H1 (cell line): ENCODE results near the gene COX18. TPM values are rescaled to one million over a fixed set of nuclear protein-coding genes. Genes with fewer than 3 reads are reported as not detected.

Source experiments
- CTCF ChIA-PET: fragments of 300-600 bp; sonication (Branson Sonifier 250); formaldehyde crosslinking; loops from one replicate; lab custom pipeline; 2021; ENCODE audit not compliant: partially characterized antibody; lab: Charles Lee
- POLR2A ChIA-PET: fragments of 300-600 bp; sonication (Branson Sonifier 250); formaldehyde crosslinking; loops from one replicate; lab custom pipeline; 2021; ENCODE audit warnings: inconsistent platforms; ENCODE audit not compliant: partially characterized antibody; lab: Charles Lee
- DNase-seq, 2 experiments: peaks; one replicate each; pipeline versions ENCODE4 v3.0.0 to v3.0.0-alpha.2; 2010 to 2022; ENCODE audit warnings: low spot score in 2 of 2, low read depth in 1 of 2, mixed read lengths in 1 of 2
- FAIRE-seq: peaks from 2 replicates; lab custom pipeline; 2011; peaks lifted over from hg19 to GRCh38; lab: Jason Lieb, UNC
- H2AFZ ChIP-seq: 2 replicates; pipeline ENCODE4 v1.8.1; 2012; ENCODE audit warnings: low read length, inconsistent platforms
- H2AK5ac ChIP-seq: 2 replicates; pipeline ENCODE4 v1.6.1; 2013; ENCODE audit warnings: low read depth, low read length
- H2BK120ac ChIP-seq: replicated peaks from 2 replicates; pipeline ENCODE3; 2013; ENCODE audit warnings: low read depth, low read length, inconsistent platforms
- H2BK12ac ChIP-seq: 2 replicates; pipeline ENCODE4 v1.6.1; 2013; ENCODE audit warnings: low read depth, low read length
- H2BK15ac ChIP-seq: 2 replicates; pipeline ENCODE4 v1.6.1; 2013; ENCODE audit warnings: low read length
- H2BK20ac ChIP-seq: 2 replicates; pipeline ENCODE4 v1.6.1; 2013; ENCODE audit warnings: low read length
- H2BK5ac ChIP-seq: 2 replicates; pipeline ENCODE4 v1.6.1; 2013; ENCODE audit warnings: low read depth, low read length
- H3K14ac ChIP-seq: 2 replicates; pipeline ENCODE4 v1.6.1; 2013; ENCODE audit warnings: inconsistent platforms; ENCODE audit not compliant: insufficient read length
- H3K18ac ChIP-seq: 2 replicates; pipeline ENCODE4 v1.6.1; 2013; ENCODE audit warnings: low read length; ENCODE audit errors: extremely low read depth
- H3K23ac ChIP-seq: 2 replicates; pipeline ENCODE4 v1.6.1; 2013; ENCODE audit warnings: inconsistent platforms; ENCODE audit not compliant: insufficient read length
- H3K23me2 ChIP-seq: 2 replicates; pipeline ENCODE4 v1.6.1; 2013; ENCODE audit warnings: low read depth, low read length
- H3K27ac ChIP-seq: 2 replicates; pipeline ENCODE4 v1.6.1; 2011; ENCODE audit warnings: low read depth, low read length, inconsistent platforms
- H3K27me3 ChIP-seq, 4 experiments: replicated peaks in 1 of 4; 1 replicate in 1 of 4; 2 replicates in 3 of 4; pipeline versions ENCODE4 v1.6.1 to v1.8.1; 2011 to 2013; ENCODE audit warnings: low read length in 3 of 4, mild to moderate bottlenecking in 3 of 4, inconsistent platforms in 2 of 4, mixed read lengths in 2 of 4, moderate library complexity in 1 of 4; ENCODE audit not compliant: control insufficient read depth in 3 of 4, insufficient read depth in 3 of 4; ENCODE audit errors: extremely low read depth in 1 of 4
- H3K36me3 ChIP-seq, 4 experiments: 2 replicates each; pipeline versions ENCODE4 v1.6.1 to v1.8.1; 2011 to 2013; ENCODE audit warnings: mild to moderate bottlenecking in 4 of 4, low read length in 3 of 4, moderate library complexity in 2 of 4, control low read depth in 1 of 4, inconsistent platforms in 1 of 4; ENCODE audit not compliant: insufficient read depth in 4 of 4, control insufficient read depth in 2 of 4
- H3K4ac ChIP-seq: replicated peaks from 2 replicates; pipeline ENCODE3; 2013; ENCODE audit warnings: low read length, low read depth, mixed read lengths, inconsistent platforms; ENCODE audit not compliant: insufficient read length
- H3K4me1 ChIP-seq, 4 experiments: replicated peaks in 1 of 4; 1 replicate in 1 of 4; 2 replicates in 3 of 4; pipeline versions ENCODE4 v1.6.1 to v1.8.1; 2011 to 2013; ENCODE audit warnings: low read length in 3 of 4, inconsistent platforms in 2 of 4, mixed read lengths in 1 of 4; ENCODE audit not compliant: insufficient read depth in 4 of 4, control insufficient read depth in 3 of 4
- H3K4me2 ChIP-seq, 2 experiments: 2 replicates each; pipeline versions ENCODE4 v1.6.1 to v1.8.1; 2011 to 2013; ENCODE audit warnings: low read depth in 2 of 2, low read length in 2 of 2, control low read depth in 1 of 2, inconsistent platforms in 1 of 2, mild to moderate bottlenecking in 1 of 2; ENCODE audit not compliant: insufficient read depth in 1 of 2
- H3K4me3 ChIP-seq, 4 experiments: fragments of 200-600, 300-600 bp in 1 of 4; sonication (generic), shearing (Covaris generic), sonication (Bioruptor Twin) in 1 of 4; 2 replicates each; pipeline versions ENCODE4 v1.5.1 to v1.8.1; 2011 to 2016; ENCODE audit warnings: low read length in 4 of 4, low read depth in 3 of 4, control low read depth in 2 of 4, inconsistent platforms in 2 of 4, mild to moderate bottlenecking in 2 of 4, mixed read lengths in 1 of 4, moderate library complexity in 1 of 4; ENCODE audit not compliant: insufficient read depth in 2 of 4; ENCODE audit errors: extremely low read depth in 1 of 4
- H3K56ac ChIP-seq: replicated peaks from 2 replicates; pipeline ENCODE3; 2013; ENCODE audit warnings: low read depth, mild to moderate bottlenecking, mixed read lengths, low read length, inconsistent platforms; ENCODE audit not compliant: insufficient read length
- H3K79me1 ChIP-seq: 2 replicates; pipeline ENCODE4 v1.6.1; 2013; ENCODE audit warnings: low read depth, low read length, control low read depth
- H3K79me2 ChIP-seq, 2 experiments: 2 replicates each; pipeline versions ENCODE4 v1.6.1 to v1.8.1; 2012 to 2013; ENCODE audit warnings: low read length in 2 of 2, mild to moderate bottlenecking in 2 of 2, inconsistent platforms in 1 of 2; ENCODE audit not compliant: insufficient read depth in 2 of 2, control insufficient read depth in 1 of 2
- H3K9ac ChIP-seq, 4 experiments: replicated peaks in 1 of 4; 1 replicate in 1 of 4; 2 replicates in 3 of 4; pipeline versions ENCODE4 v1.6.1 to v1.8.1; 2011 to 2013; ENCODE audit warnings: low read depth in 3 of 4, low read length in 3 of 4, control low read depth in 2 of 4, mild to moderate bottlenecking in 2 of 4, moderate library complexity in 2 of 4, inconsistent platforms in 1 of 4; ENCODE audit errors: extremely low read depth in 1 of 4
- H3K9me3 ChIP-seq, 2 experiments: 2 replicates each; pipeline versions ENCODE4 v1.6.1 to v1.8.1; 2012 to 2013; ENCODE audit warnings: mild to moderate bottlenecking in 2 of 2, moderate library complexity in 2 of 2, control low read depth in 1 of 2, inconsistent platforms in 1 of 2, low read depth in 1 of 2, low read length in 1 of 2, mixed read lengths in 1 of 2; ENCODE audit not compliant: insufficient read depth in 2 of 2
- H4K20me1 ChIP-seq, 2 experiments: replicated peaks in 1 of 2; 2 replicates each; pipeline versions ENCODE3 to v1.8.1; 2011 to 2013; ENCODE audit warnings: inconsistent platforms in 2 of 2, low read length in 2 of 2, mild to moderate bottlenecking in 1 of 2; ENCODE audit not compliant: insufficient read depth in 2 of 2, control insufficient read depth in 1 of 2
- H4K5ac ChIP-seq: 2 replicates; pipeline ENCODE4 v1.6.1; 2013; ENCODE audit warnings: low read length, low read depth, mixed read lengths, inconsistent platforms; ENCODE audit not compliant: insufficient read length
- H4K8ac ChIP-seq: 2 replicates; pipeline ENCODE4 v1.8.0; 2013; ENCODE audit warnings: mild to moderate bottlenecking, moderate library complexity, low read length, inconsistent platforms; ENCODE audit not compliant: insufficient read depth; ENCODE audit errors: extremely low read depth
- H4K91ac ChIP-seq: replicated peaks from 2 replicates; pipeline ENCODE3; 2013; ENCODE audit warnings: low read length, mixed read lengths, inconsistent platforms; ENCODE audit not compliant: insufficient read length
- RAD21 ChIP-seq, 2 experiments: IDR thresholded peaks in 1 of 2; conservative IDR thresholded peaks in 1 of 2; 2 replicates each; pipeline ENCODE4 v1.6.1; 2011; ENCODE audit warnings: low read depth in 2 of 2, low read length in 2 of 2, improper control_type of control experiment in 1 of 2, inconsistent platforms in 1 of 2, mild to moderate bottlenecking in 1 of 2, moderate library complexity in 1 of 2
- WGBS, 2 experiments: shearing (Covaris generic) in 1 of 2; methylation state at CpG; one replicate each; pipeline versions ENCODE4 v1.1.6 to v1.1.7; 2013 to 2015; ENCODE audit warnings: low lambda C conversion rate in 2 of 2, mixed read lengths in 2 of 2, inconsistent platforms in 1 of 2, low coverage in 1 of 2, missing lambda C conversion rate in 1 of 2; ENCODE audit not compliant: insufficient replicate concordance in 2 of 2, insufficient coverage in 1 of 2, insufficient read length in 1 of 2; ENCODE audit errors: extremely low coverage in 1 of 2, missing lambda C conversion rate in 1 of 2; 5-methylcytosine and 5-hydroxymethylcytosine counted together
- polyA plus RNA-seq, 7 experiments: library from polyadenylated mRNA; depleted of rRNA in 3 of 7; stranded (reverse) in 5 of 7; unstranded in 2 of 7; fragments of >200 nt in 5 of 7; fragments of 200-250 nt in 2 of 7; gene quantifications; 1 replicate in 5 of 7; 2 replicates in 1 of 7; 4 replicates in 1 of 7; pipeline versions ENCODE4 v1.2.1 to v1.2.3, GENCODE V29; 2011 to 2013; ENCODE audit warnings: missing spikeins in 2 of 7, mixed read lengths in 2 of 7
- total RNA-seq: library from RNA; stranded (reverse); fragmentation: NEBNext Ultra II Directional; extraction: Animal tissue kit (Norgen Biotek cat#: 25700); gene quantifications from 2 replicates; pipeline ENCODE4 v1.2.1, GENCODE V29; 2021

COX18 gene
- total and polyA plus RNA-seq, 2 of the 8 experiments (the other 6 are each of a cell fraction or from before 2014, with no cell fraction given): 23.0 to 23.7 TPM

DNA sequence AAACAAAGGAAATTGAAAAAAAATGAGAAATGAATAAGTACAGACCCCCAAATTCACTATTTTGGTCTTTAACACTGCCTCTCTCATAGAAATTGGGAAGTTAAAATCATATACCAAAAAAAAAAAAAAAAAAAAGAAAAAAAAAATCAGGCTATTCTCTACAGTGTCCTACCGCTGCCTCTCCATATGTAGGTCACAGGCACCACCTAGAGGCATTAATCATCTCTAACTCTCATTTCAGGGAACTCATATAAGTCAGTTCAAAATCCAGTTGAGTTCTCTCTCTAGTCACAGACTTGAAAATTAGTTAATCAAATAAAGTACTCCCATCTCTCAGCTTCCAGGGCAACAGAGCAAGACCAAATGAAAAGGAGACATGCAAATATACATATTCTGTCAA is 47.9 kb downstream of the COX18 start:
- no peaks in the 10 kb centered on the region for H3K36me3 ChIP-seq
- no peak overlapping the region for H4K5ac ChIP-seq
- no peak overlapping the region for H3K56ac ChIP-seq
- H2AFZ ChIP-seq: 0 out of 2 replicates have a peak overlapping the region, but pooled peaks have one; percentile 7
- no peaks in the 10 kb centered on the region for H4K20me1 ChIP-seq
- H3K9me3 ChIP-seq: no peaks in the 10 kb centered on the region
- H2BK12ac ChIP-seq: no peak overlapping the region
- no peak overlapping the region for H4K91ac ChIP-seq
- no peak overlapping the region for H3K27ac ChIP-seq
- 36% methylated on average over 1 of the region's 1 CpG; no CpG with 5 or more reads in 1 of the 2 experiments for WGBS, 2 experiments
- no peak overlapping the region for H3K18ac ChIP-seq
- FAIRE-seq (peak; percentile 52), DNase-seq (no peak)
- no peaks in the 10 kb centered on the region for H3K23me2 ChIP-seq
- POLR2A ChIA-PET: no interaction called here
- H2AK5ac ChIP-seq: no peak overlapping the region
- no peak overlapping the region for H3K4ac ChIP-seq
- no peak overlapping the region for H3K4me3 ChIP-seq
- no peak overlapping the region for H2BK15ac ChIP-seq
- H3K9ac ChIP-seq: no peak overlapping the region
- CTCF ChIA-PET: interaction anchor here (0.6 to 2.6 kb wide), 14 partner anchors 9 to 1285 kb away, joined by 3 to 9 read pairs (median 4); no protein-coding TSS in a partner anchor
- H3K4me1 ChIP-seq: no peaks in the 10 kb centered on the region
- H3K79me1 ChIP-seq: no peaks in the 10 kb centered on the region
- H3K23ac ChIP-seq: no peak overlapping the region
- no peak overlapping the region for H4K8ac ChIP-seq
- no peaks in the 10 kb centered on the region for H3K79me2 ChIP-seq
- H3K14ac ChIP-seq: no peak overlapping the region
- H3K27me3 ChIP-seq: no peaks in the 10 kb centered on the region
- no peak overlapping the region for H2BK120ac ChIP-seq
- no peak overlapping the region for H2BK20ac ChIP-seq
- no peak overlapping the region for H3K4me2 ChIP-seq
- H2BK5ac ChIP-seq: no peak overlapping the region
- peak; percentile 87 to 88 for TF ChIP-seq RAD21 (IDR thresholded peaks at IDR 0.05 in 1 of 2, conservative IDR thresholded peaks at IDR 0.05 in 1 of 2; ENCODE audit: low read depth in 2 of 2, low read length in 2 of 2)
